Esophagus squamous epithelium (tissue), 4 donors: ENCODE results near the gene PRKAR1B.

Experiments
- CTCF ChIP-seq, 6 experiments: fragments of 450-650 bp in 4 of 6; fragments of 200-600 bp in 2 of 6; sonication (generic) in 2 of 6; IDR thresholded peaks; one replicate each; pipeline ENCODE4 v1.5.1; 2016 to 2019; ENCODE audit warnings: antibody characterized with exemption in 6 of 6, mild to moderate bottlenecking in 4 of 6, moderate library complexity in 4 of 6
- POLR2A ChIP-seq, 4 donors: fragments of 450-650 bp; IDR thresholded peaks; one replicate each; pipeline ENCODE4 v1.6.1; 2017; ENCODE audit warnings: antibody characterized with exemption in 4 of 4, mild to moderate bottlenecking in 4 of 4, moderate library complexity in 3 of 4

- no peak for TF ChIP-seq CTCF (IDR thresholded peaks at IDR 0.05)
- TF ChIP-seq POLR2A (IDR thresholded peaks at IDR 0.05): no peak
These were observed 3.5 kb downstream of the PRKAR1B start for GRCh38 chr7:723541-723940.
